Measurements from ENCODE around the gene GGN.

The GGN gene

DNA sequence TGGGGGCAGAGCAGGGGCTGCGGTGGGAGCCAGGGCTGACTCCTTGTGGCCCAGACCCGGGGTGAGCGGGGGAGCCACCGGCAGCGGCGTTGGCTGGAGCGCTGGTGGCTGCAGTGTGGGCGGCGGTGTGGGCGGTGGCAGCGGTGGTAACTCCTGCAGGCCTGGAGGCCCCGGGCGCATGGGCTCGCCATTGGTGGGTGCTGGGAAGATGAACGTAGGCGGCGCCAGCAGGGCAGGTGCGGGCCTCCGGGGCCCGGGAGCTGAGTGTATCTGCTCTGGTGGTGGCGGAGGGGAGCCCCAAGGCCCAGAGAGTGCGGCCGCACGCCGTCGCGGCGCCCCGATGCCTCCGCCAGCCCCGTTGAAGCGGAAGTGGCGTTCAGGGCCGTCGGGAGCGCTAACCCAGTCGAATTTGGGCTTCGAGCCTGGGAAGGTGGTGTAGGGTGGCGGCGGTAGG is 2.0 kb downstream of the GGN start:
- Histone ChIP-seq H3K4me3 (ENCODE audit: low read depth, low read length) (peak overlapping the region; percentile 93; the same call in 1 of the 2 replicates), H3K36me3 (ENCODE audit: control insufficient read depth, insufficient read depth, low read length) (peaks cover 31% of the 10 kb centered on the region), H3K27ac (ENCODE audit: low read depth, low read length) (no peak overlapping the region), H3K9ac (ENCODE audit: low read depth, low read length) (no peak overlapping the region), H3K9me3 (ENCODE audit: control insufficient read depth, insufficient read depth, low read length) (no peaks in the 10 kb centered on the region), H3K27me3 (ENCODE audit: control insufficient read depth, insufficient read depth, low read length) (peaks cover 7% of the 10 kb centered on the region), H3K4me1 (ENCODE audit: control insufficient read depth, insufficient read depth, low read length) (peaks cover 10% of the 10 kb centered on the region)

DNA sequence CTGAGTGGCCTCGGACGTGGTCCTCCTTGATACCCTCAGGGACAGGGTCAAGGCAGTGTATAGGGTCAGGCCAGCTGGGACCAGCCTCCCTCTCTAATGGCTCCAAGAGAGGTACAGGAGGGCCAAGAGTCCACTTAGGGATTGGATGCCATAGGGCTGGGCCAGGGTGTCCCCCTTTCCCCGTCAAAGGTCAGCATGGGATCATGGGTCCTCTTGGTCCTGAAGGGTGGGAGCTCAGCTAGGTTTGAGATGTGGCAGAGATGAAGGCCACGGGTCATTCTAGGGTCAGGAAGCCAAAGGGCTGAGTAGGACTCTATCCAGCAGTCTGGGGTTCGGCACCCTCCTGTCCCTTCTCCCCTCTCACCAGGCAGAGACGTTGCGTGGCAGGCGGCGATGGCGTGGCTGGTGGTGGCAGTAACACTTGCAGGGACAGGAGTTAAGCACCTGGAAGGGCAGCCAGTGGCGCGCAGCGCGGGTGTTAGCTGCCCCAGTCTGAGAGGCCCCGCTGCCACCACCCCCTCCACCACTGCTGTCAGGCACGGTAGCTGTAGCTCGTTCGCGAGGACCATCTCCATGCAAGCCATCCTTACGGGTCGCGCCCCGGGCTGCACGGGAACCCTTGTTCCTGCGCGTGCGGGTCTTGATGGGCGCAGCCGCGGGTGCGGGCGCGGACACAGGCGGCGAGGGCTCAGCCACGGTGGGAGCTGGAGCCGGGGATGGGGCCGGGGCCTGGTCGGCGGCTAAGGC is 2.6 kb downstream of the GGN start:
- Histone ChIP-seq H3K27me3 (ENCODE audit: control insufficient read depth, insufficient read depth, low read length) (peaks cover 7% of the 10 kb centered on the region), H3K9me3 (ENCODE audit: control insufficient read depth, insufficient read depth, low read length) (no peaks in the 10 kb centered on the region), H3K4me3 (ENCODE audit: low read depth, low read length) (no peak overlapping the region), H3K9ac (ENCODE audit: low read depth, low read length) (no peak overlapping the region), H3K4me1 (ENCODE audit: control insufficient read depth, insufficient read depth, low read length) (peaks cover 8% of the 10 kb centered on the region; the same call in 1 of the 2 replicates), H3K27ac (ENCODE audit: low read depth, low read length) (no peak overlapping the region), H3K36me3 (ENCODE audit: control insufficient read depth, insufficient read depth, low read length) (peaks cover 34% of the 10 kb centered on the region)

DNA sequence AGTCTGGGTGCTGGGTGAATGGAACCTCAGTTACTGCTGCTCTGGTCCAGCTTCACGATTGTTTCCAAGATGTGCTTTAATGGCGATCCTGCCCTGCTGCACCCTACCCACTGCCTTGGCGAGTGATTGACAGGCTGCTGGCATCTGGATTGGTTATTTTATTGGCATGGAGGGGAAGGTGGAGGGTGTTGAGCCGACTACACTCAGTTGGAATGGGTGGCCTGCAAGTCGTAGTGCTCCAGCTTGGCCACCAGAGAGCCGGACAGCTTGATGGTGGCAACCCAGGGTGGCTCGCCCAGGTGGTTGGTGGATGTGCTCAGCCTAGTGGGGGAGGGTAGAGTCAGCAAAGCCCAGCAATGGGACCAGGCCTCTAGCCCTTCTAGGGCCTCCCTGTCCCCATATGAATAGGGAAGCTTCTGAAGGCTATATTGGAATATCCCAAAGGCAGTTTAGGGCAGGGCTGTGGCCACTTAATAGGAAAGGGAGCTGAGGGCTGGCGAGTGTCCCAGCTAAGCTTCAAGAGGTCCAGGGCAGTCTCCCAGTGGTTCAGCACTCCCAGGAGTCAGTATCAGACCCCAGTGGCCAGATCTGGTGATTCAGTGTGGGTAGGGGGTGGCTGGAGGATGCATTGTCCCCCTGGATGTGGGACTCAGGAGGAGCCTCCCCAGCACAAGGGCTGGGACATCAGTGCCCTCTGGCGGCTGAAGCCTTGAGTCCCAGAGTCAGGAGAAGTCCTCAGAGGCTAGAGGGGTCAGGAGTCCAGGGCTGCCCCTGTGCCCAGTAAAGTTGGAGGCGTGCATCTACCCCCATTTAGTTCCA is 3.4 kb downstream of the GGN start:
- H3K9me3 ChIP-seq (ENCODE audit: control insufficient read depth, insufficient read depth, low read length) = no peaks in the 10 kb centered on the region
- H3K27ac ChIP-seq (ENCODE audit: low read depth, low read length) = no peak overlapping the region
- peaks cover 7% of the 10 kb centered on the region for H3K27me3 ChIP-seq (ENCODE audit: control insufficient read depth, insufficient read depth, low read length)
- H3K9ac ChIP-seq (ENCODE audit: low read depth, low read length) = no peak overlapping the region
- peaks cover 8% of the 10 kb centered on the region; the same call in 1 of the 2 replicates for H3K4me1 ChIP-seq (ENCODE audit: control insufficient read depth, insufficient read depth, low read length)
- H3K4me3 ChIP-seq (ENCODE audit: low read depth, low read length) = no peak overlapping the region
- peaks cover 38% of the 10 kb centered on the region for H3K36me3 ChIP-seq (ENCODE audit: control insufficient read depth, insufficient read depth, low read length)

DNA sequence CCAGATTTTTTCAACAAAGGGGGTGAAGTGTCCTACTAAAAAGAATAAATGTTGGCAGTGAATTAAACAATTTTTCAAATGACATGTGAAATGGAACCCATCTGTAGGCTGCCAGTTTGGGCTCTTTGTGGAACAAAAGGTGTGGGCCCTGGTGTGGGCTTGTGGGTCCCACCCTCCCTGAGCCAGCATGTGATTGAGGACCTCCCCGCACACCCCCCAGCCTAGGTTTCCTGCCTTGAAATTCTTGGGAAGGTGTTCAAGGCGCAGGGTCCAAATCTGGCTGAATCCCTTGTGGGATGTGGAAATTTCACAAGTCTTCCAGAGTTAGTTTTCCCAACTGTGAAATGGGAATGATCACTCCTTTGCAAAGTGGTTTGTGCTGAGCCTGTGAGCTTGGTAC is 4.1 kb downstream of the GGN start:
- Histone ChIP-seq H3K9ac (ENCODE audit: low read depth, low read length) (no peak overlapping the region), H3K36me3 (ENCODE audit: control insufficient read depth, insufficient read depth, low read length) (peaks cover 45% of the 10 kb centered on the region), H3K9me3 (ENCODE audit: control insufficient read depth, insufficient read depth, low read length) (no peaks in the 10 kb centered on the region), H3K27me3 (ENCODE audit: control insufficient read depth, insufficient read depth, low read length) (peaks cover 7% of the 10 kb centered on the region), H3K27ac (ENCODE audit: low read depth, low read length) (no peak overlapping the region), H3K4me1 (ENCODE audit: control insufficient read depth, insufficient read depth, low read length) (peaks cover 8% of the 10 kb centered on the region; the same call in 1 of the 2 replicates), H3K4me3 (ENCODE audit: low read depth, low read length) (no peak overlapping the region)

DNA sequence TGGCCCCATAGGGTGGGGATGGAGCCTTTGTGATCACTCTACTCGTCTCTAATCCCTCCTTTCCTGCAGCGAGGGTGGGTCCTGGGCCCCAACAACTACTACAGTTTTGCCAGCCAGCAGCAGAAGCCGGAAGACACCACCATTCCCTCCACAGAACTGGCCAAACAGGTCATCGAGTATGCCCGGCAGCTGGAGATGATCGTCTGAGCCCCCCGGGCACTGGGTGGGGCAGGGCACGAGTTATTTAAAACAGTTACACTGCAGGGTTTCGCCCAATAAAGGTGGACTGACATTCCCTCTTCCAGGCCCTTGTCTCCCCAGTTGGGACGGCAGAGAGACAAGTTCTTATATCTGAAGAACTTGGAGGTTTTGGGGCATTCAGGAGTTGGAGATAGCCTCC is 4.7 kb downstream of the GGN start:
- Histone ChIP-seq H3K27me3 (ENCODE audit: control insufficient read depth, insufficient read depth, low read length) (peaks cover 7% of the 10 kb centered on the region), H3K4me1 (ENCODE audit: control insufficient read depth, insufficient read depth, low read length) (peaks cover 8% of the 10 kb centered on the region; the same call in 1 of the 2 replicates), H3K4me3 (ENCODE audit: low read depth, low read length) (no peak overlapping the region), H3K36me3 (ENCODE audit: control insufficient read depth, insufficient read depth, low read length) (peaks cover 45% of the 10 kb centered on the region), H3K9me3 (ENCODE audit: control insufficient read depth, insufficient read depth, low read length) (no peaks in the 10 kb centered on the region), H3K27ac (ENCODE audit: low read depth, low read length) (no peak overlapping the region), H3K9ac (ENCODE audit: low read depth, low read length) (no peak overlapping the region)

DNA sequence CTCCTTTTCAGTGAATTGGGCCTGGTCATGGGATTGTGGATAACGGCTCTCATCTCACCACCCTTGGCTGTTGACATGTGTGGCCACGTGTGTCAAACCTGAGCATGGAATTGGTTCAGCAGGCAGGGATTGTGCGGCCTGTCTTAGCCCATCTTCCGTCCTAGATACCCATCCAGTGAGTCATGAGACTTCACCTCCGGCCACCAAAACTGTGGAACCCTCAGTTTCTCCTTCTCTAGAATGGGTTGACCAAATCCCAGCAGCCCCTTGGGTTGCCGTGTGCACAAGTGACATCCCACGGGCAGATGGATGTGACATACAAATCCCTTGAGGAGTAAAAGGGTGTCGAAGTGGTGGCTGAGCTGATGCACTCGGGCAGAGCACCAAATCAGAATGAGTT is 6.7 kb downstream of the GGN start:
- no peak overlapping the region for H3K4me3 ChIP-seq (ENCODE audit: low read depth, low read length)
- H3K36me3 ChIP-seq (ENCODE audit: control insufficient read depth, insufficient read depth, low read length) = peaks cover 57% of the 10 kb centered on the region
- H3K4me1 ChIP-seq (ENCODE audit: control insufficient read depth, insufficient read depth, low read length) = peaks cover 4% of the 10 kb centered on the region; the same call in 1 of the 2 replicates
- no peak overlapping the region for H3K27ac ChIP-seq (ENCODE audit: low read depth, low read length)
- no peaks in the 10 kb centered on the region for H3K9me3 ChIP-seq (ENCODE audit: control insufficient read depth, insufficient read depth, low read length)
- peaks cover 1% of the 10 kb centered on the region for H3K27me3 ChIP-seq (ENCODE audit: control insufficient read depth, insufficient read depth, low read length)
- no peak overlapping the region for H3K9ac ChIP-seq (ENCODE audit: low read depth, low read length)

DNA sequence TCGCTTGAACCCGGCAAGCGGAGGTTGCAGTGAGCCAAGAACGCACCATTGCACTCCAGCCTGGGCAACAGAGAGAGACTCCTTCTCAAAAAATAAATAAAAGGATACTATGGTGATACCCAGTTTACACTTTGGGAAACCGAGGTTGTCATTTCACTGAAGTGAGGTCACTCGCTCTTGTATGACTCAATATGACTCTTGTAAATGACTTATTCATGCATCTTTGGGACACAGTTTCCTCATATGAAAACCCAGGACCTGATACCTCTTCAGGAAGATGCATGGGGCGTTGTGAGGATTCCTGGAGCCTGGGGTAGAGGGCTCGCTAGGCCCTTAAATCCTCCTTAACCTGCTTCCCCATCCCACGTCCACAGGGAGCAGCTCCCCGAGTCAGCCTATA is 9.0 kb downstream of the GGN start:
- H3K9ac ChIP-seq (ENCODE audit: low read depth, low read length) = no peak overlapping the region
- H3K9me3 ChIP-seq (ENCODE audit: control insufficient read depth, insufficient read depth, low read length) = no peaks in the 10 kb centered on the region
- no peaks in the 10 kb centered on the region for H3K4me1 ChIP-seq (ENCODE audit: control insufficient read depth, insufficient read depth, low read length)
- peaks cover 55% of the 10 kb centered on the region for H3K36me3 ChIP-seq (ENCODE audit: control insufficient read depth, insufficient read depth, low read length)
- no peaks in the 10 kb centered on the region for H3K27me3 ChIP-seq (ENCODE audit: control insufficient read depth, insufficient read depth, low read length)
- no peak overlapping the region for H3K4me3 ChIP-seq (ENCODE audit: low read depth, low read length)
- H3K27ac ChIP-seq (ENCODE audit: low read depth, low read length) = no peak overlapping the region

DNA sequence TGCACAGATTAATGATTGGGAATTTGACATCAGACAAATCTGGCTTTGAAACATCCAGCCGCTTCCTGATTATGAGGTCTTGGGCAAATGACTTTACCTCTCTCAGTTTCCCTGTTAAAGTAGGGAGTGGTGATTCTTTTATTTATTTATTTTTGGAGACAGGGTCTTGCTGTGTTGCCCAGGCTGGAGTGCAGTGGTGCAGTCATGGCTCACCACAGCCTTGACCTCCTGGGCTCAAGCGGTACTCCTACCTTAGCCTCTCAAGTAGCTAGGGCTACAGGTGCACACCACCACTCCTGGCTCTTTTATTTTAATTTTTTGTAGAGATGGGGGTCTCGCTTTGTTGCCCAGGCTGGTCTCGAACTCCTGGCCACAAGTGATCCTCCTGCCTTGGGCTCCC is 10.8 kb downstream of the GGN start:
- Histone ChIP-seq H3K9me3 (ENCODE audit: control insufficient read depth, insufficient read depth, low read length) (no peaks in the 10 kb centered on the region), H3K36me3 (ENCODE audit: control insufficient read depth, insufficient read depth, low read length) (peaks cover 39% of the 10 kb centered on the region), H3K9ac (ENCODE audit: low read depth, low read length) (no peak overlapping the region), H3K27me3 (ENCODE audit: control insufficient read depth, insufficient read depth, low read length) (no peaks in the 10 kb centered on the region), H3K4me1 (ENCODE audit: control insufficient read depth, insufficient read depth, low read length) (no peaks in the 10 kb centered on the region), H3K27ac (ENCODE audit: low read depth, low read length) (no peak overlapping the region), H3K4me3 (ENCODE audit: low read depth, low read length) (no peak overlapping the region)

DNA sequence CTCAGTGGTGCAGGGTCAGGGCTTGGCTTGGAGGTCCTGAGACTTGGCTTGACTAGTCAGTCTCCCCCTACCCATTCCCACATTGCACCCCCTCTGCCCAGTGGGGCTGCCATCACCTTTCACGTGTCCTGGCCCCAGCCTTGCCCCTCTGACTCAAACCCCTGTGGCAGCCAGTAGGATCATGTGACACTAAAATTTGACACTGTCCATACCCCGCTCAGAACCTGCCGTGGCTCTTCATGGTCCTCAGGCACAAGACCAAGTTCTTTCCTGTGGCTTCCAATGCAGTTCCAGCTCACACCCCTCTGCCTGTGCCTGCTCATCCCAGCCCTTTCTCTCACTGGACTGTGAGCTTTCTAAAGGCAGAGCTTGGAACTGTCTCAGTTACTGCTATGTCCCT is 11.3 kb downstream of the GGN start:
- H3K9me3 ChIP-seq (ENCODE audit: control insufficient read depth, insufficient read depth, low read length) = no peaks in the 10 kb centered on the region
- H3K27me3 ChIP-seq (ENCODE audit: control insufficient read depth, insufficient read depth, low read length) = no peaks in the 10 kb centered on the region
- no peak overlapping the region for H3K9ac ChIP-seq (ENCODE audit: low read depth, low read length)
- no peak overlapping the region for H3K4me3 ChIP-seq (ENCODE audit: low read depth, low read length)
- no peaks in the 10 kb centered on the region for H3K4me1 ChIP-seq (ENCODE audit: control insufficient read depth, insufficient read depth, low read length)
- H3K27ac ChIP-seq (ENCODE audit: low read depth, low read length) = no peak overlapping the region
- peaks cover 34% of the 10 kb centered on the region for H3K36me3 ChIP-seq (ENCODE audit: control insufficient read depth, insufficient read depth, low read length)

DNA sequence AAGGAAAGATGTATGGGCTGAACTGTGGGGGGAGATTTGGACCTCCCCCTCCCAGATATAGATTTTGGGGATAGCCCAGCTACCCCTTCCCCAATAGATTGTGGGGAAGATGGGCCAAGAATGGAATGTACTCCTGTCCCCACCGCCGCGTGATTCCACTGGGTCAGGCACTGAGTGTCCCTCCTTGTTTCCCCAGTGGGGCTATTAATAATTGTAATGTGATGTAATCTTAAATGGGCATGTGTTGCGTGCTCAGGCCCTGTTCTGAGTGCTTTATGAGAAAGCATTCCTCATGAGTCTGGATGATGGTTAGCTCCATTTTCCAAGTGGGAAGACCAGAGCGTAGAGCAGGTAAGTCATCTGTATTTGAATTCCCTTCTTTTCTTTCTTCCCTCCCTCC is 12.1 kb downstream of the GGN start:
- Histone ChIP-seq H3K9ac (ENCODE audit: low read depth, low read length) (no peak overlapping the region), H3K4me1 (ENCODE audit: control insufficient read depth, insufficient read depth, low read length) (no peaks in the 10 kb centered on the region), H3K4me3 (ENCODE audit: low read depth, low read length) (peak overlapping the region; percentile 94), H3K27ac (ENCODE audit: low read depth, low read length) (no peak overlapping the region), H3K36me3 (ENCODE audit: control insufficient read depth, insufficient read depth, low read length) (peaks cover 26% of the 10 kb centered on the region), H3K27me3 (ENCODE audit: control insufficient read depth, insufficient read depth, low read length) (no peaks in the 10 kb centered on the region), H3K9me3 (ENCODE audit: control insufficient read depth, insufficient read depth, low read length) (no peaks in the 10 kb centered on the region)

DNA sequence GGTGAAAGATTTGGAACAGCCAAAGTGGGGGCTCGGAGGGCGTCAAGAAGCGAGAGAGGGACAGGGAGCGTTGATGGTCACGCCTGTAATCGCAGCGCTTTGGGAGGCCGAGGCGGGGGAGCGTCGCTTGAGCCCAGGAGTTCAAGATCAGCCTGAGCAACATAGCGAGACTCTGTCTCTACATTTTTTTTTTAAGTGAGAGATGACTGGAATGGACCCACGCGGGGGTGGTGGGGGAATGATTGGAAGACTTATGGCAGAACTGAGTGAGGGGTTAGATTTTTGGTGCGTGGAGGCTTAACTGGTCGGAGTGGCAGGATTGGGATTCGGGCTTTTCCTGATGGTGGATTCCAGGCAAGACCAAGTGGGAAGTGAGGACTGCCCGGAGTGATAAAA is 12.7 kb downstream of the GGN start:
- H3K4me1 ChIP-seq (ENCODE audit: control insufficient read depth, insufficient read depth, low read length) = no peaks in the 10 kb centered on the region
- peak overlapping the region; percentile 82 for H3K9ac ChIP-seq (ENCODE audit: low read depth, low read length)
- H3K36me3 ChIP-seq (ENCODE audit: control insufficient read depth, insufficient read depth, low read length) = peaks cover 23% of the 10 kb centered on the region
- H3K27me3 ChIP-seq (ENCODE audit: control insufficient read depth, insufficient read depth, low read length) = no peaks in the 10 kb centered on the region
- H3K4me3 ChIP-seq (ENCODE audit: low read depth, low read length) = peak overlapping the region; percentile 94
- H3K9me3 ChIP-seq (ENCODE audit: control insufficient read depth, insufficient read depth, low read length) = no peaks in the 10 kb centered on the region
- H3K27ac ChIP-seq (ENCODE audit: low read depth, low read length) = peak overlapping the region; percentile 91
